GM12891 (cell line): ENCODE data around the gene ID3.

Experiments
- POLR2A ChIP-seq: IDR thresholded peaks from 2 replicates; pipeline ENCODE4 v1.6.1; 2011; ENCODE audit warnings: low read depth, low read length, control low read depth
- TAF1 ChIP-seq: IDR thresholded peaks from 2 replicates; pipeline ENCODE4 v1.6.1; 2011; ENCODE audit warnings: low read depth, low read length, control low read depth

GRCh38 chr1:23524163-23524562 lies 35.1 kb downstream of the ID3 start:
- TF ChIP-seq TAF1 = no peak
- TF ChIP-seq POLR2A = no peak
